SK-N-SH (cell line): ENCODE results near the gene BCAS4.

Experiments used
- CHD2 ChIP-seq: fragments of 150-350 bp; IDR thresholded peaks from 2 replicates; pipeline ENCODE4 v1.6.1; 2018; ENCODE audit warnings: low read length; ENCODE audit not compliant: partially characterized antibody
- EP300 ChIP-seq, 2 experiments: IDR thresholded peaks; 2 replicates each; pipeline versions ENCODE4 v1.4.0 to v1.6.1; 2012; ENCODE audit warnings: borderline replicate concordance in 1 of 2, low read depth in 1 of 2, low read length in 1 of 2
- EZH2phosphoT487 ChIP-seq: fragments of 200-600 bp; sonication (generic); IDR thresholded peaks from 2 replicates; pipeline ENCODE4 v1.6.1; 2017; ENCODE audit warnings: low read depth, mixed run types, mild to moderate bottlenecking, antibody characterized with exemption, moderate library complexity, borderline replicate concordance
- FOXJ3 ChIP-seq: sonication (generic); formaldehyde crosslinking; IDR thresholded peaks from 2 replicates; pipeline ENCODE4 v1.5.1; 2020; ENCODE audit warnings: mild to moderate bottlenecking, missing genetic modification reagents
- GATA2 ChIP-seq: sonication (generic); formaldehyde crosslinking; IDR thresholded peaks from 2 replicates; pipeline ENCODE4 v1.5.0; 2020; ENCODE audit warnings: mild to moderate bottlenecking, missing genetic modification reagents
- MXI1 ChIP-seq: IDR thresholded peaks from 2 replicates; pipeline ENCODE4 v1.6.1; 2012; ENCODE audit warnings: mild to moderate bottlenecking, low read depth, low read length, improper control_type of control experiment
- POLR2AphosphoS5 ChIP-seq: IDR thresholded peaks from 2 replicates; pipeline ENCODE4 v1.6.1; 2012; ENCODE audit warnings: low read depth, low read length
- RAD21 ChIP-seq: IDR thresholded peaks from 2 replicates; pipeline ENCODE4 v1.6.1; 2012; ENCODE audit warnings: mild to moderate bottlenecking, low read length
- RFX5 ChIP-seq: IDR thresholded peaks from 2 replicates; pipeline ENCODE4 v1.6.1; 2012; ENCODE audit warnings: mild to moderate bottlenecking, improper control_type of control experiment, low read length
- SIN3A ChIP-seq: IDR thresholded peaks from 2 replicates; pipeline ENCODE4 v1.6.1; 2012; ENCODE audit warnings: low read depth, mild to moderate bottlenecking, low read length, moderate library complexity, borderline replicate concordance
- SMC3 ChIP-seq: IDR thresholded peaks from 2 replicates; pipeline ENCODE4 v1.6.1; 2012; ENCODE audit warnings: low read depth, low read length, improper control_type of control experiment
- TAF1 ChIP-seq: IDR thresholded peaks from 2 replicates; pipeline ENCODE4 v1.6.1; 2012; ENCODE audit warnings: low read depth, mild to moderate bottlenecking, low read length, moderate library complexity, borderline replicate concordance
- YY1 ChIP-seq: IDR thresholded peaks from 2 replicates; pipeline ENCODE4 v1.4.0; 2012; ENCODE audit warnings: low read depth, mild to moderate bottlenecking
- TF ChIP-seq, protein P1 (sequence below): fragments of 200-600 bp; sonication (generic); IDR thresholded peaks from 2 replicates; pipeline ENCODE4 v1.6.1; 2017; ENCODE audit warnings: antibody characterized with exemption, mild to moderate bottlenecking, moderate library complexity

DNA sequence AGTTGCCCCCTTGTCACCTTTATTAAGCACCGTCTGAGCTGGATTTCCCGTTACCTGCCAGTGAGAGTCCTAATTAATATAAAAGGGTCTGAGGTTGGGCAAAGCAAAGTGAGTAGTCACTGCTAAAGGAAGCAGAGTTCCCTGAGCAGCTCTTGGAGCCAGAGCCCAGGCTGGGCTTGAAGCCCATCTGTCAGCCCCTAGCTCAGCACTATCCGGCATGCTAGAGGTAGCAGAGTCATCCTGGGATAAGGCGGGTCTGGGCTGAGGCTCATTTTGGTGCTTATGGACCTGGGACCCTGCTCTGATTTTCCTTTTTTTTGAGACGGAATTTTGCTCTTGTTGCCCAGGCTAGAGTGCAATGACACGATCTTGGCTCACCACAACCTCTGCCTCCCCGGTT is 90.2 kb downstream of the BCAS4 start:
- TF ChIP-seq, protein P1, sequence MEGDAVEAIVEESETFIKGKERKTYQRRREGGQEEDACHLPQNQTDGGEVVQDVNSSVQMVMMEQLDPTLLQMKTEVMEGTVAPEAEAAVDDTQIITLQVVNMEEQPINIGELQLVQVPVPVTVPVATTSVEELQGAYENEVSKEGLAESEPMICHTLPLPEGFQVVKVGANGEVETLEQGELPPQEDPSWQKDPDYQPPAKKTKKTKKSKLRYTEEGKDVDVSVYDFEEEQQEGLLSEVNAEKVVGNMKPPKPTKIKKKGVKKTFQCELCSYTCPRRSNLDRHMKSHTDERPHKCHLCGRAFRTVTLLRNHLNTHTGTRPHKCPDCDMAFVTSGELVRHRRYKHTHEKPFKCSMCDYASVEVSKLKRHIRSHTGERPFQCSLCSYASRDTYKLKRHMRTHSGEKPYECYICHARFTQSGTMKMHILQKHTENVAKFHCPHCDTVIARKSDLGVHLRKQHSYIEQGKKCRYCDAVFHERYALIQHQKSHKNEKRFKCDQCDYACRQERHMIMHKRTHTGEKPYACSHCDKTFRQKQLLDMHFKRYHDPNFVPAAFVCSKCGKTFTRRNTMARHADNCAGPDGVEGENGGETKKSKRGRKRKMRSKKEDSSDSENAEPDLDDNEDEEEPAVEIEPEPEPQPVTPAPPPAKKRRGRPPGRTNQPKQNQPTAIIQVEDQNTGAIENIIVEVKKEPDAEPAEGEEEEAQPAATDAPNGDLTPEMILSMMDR: no peak
- TF ChIP-seq EP300 (IDR thresholded peaks at IDR 0.05; ENCODE audit: borderline replicate concordance in 1 of 2, low read depth in 1 of 2, low read length in 1 of 2) (no peak), CHD2 (no peak), POLR2AphosphoS5 (no peak), RFX5 (no peak), SMC3 (no peak), SIN3A (no peak), TAF1 (no peak), GATA2 (no peak), EZH2phosphoT487 (no peak), MXI1 (no peak), RAD21 (no peak), FOXJ3 (CRISPR knock-in tag) (no peak), YY1 (no peak)
